PFSK-1 (cell line): ENCODE data around the gene MGMT.

Experiments used
- POLR2AphosphoS5 ChIP-seq: IDR thresholded peaks from 2 replicates; pipeline ENCODE4 v1.6.1; 2012; ENCODE audit warnings: low read depth, mild to moderate bottlenecking, control low read depth, low read length, moderate library complexity
- REST ChIP-seq, 2 experiments: IDR thresholded peaks; 2 replicates each; pipeline versions ENCODE4 v1.6.1 to v1.8.0; 2011 to 2012; ENCODE audit warnings: low read depth in 2 of 2, low read length in 2 of 2, control low read depth in 1 of 2, inconsistent platforms in 1 of 2, mild to moderate bottlenecking in 1 of 2, moderate library complexity in 1 of 2; ENCODE audit not compliant: insufficient read depth in 1 of 2
- TAF1 ChIP-seq: IDR thresholded peaks from 2 replicates; pipeline ENCODE4 v1.6.1; 2012; ENCODE audit warnings: low read length, control low read depth, borderline replicate concordance; ENCODE audit not compliant: insufficient read depth

GRCh38 chr10:129497013-129497412 is 30.0 kb downstream of the MGMT start:
- TF ChIP-seq POLR2AphosphoS5 = no peak
- TF ChIP-seq REST (IDR thresholded peaks at IDR 0.05; ENCODE audit: insufficient read depth in 1 of 2, low read depth in 2 of 2, low read length in 2 of 2) = no peak
- no peak for TF ChIP-seq TAF1
